Activated CD8-positive, alpha-beta memory T cell treated with anti-CD3 and anti-CD28 coated beads, Interleukin-2, amount 50 U/mL, for 1 hour (primary cell): Measurements from ENCODE around the gene GAL3ST2.

Source experiments
- DNase-seq: peaks from one replicate; pipeline ENCODE4 v3.0.0-alpha.2; 2020; ENCODE audit errors: extremely low read depth

GAL3ST2 gene

DNA sequence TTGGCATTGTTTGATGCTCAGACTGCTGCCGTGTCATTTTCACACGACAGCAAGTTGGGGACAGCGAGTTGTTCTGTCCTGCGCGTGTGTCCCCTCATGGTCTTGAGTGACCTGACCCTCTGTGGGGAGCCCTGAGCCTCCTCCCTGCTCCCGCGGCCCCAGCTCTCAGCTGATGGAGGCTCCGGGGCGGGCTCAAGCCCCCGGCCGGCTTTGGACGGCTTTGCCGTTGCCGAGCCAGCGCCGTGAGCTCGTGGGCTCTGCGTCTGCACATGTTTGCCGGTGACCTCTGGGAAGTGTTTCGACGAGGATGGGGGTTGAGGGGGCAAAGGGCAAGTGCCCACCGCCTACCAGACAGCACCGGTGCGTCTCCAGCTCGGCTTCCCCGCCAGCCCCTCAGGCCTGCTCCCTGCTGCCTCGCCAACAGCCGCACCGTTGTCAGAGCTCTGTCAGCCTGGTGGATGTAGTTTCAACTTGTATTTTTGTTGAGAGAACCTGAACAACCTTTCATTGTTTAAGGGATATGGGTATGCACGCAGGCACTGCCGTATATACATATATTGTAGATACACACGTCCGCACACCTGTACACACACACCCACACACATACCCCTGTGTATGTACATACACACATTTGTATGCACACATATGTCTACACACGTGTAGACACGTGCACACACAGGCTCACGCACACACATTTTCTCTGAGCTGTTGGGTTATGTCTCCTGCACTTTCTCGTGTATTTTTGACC lies 68.4 kb downstream of the GAL3ST2 start:
- DNase-seq: no peak

DNA sequence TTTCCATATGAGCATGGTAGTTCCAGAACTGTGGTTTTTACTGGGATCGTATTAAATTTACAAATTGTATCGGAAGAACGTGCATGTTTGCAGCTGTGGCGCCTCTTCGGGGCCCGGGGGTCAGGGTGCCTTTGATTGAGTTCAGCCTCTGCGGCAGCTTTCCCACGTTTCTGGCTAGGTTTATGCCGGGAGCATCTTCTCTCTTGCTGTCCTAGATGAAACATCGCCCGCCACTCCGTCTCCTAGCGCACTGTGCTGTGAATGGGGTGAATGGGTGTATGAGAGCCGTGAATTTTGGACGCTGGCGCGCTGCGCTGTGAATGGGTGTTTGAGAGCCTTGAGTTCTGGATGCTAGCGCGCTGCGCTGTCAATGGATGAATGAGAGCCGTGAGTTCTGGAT lies 69.8 kb downstream of the GAL3ST2 start:
- DNase-seq: no peak

DNA sequence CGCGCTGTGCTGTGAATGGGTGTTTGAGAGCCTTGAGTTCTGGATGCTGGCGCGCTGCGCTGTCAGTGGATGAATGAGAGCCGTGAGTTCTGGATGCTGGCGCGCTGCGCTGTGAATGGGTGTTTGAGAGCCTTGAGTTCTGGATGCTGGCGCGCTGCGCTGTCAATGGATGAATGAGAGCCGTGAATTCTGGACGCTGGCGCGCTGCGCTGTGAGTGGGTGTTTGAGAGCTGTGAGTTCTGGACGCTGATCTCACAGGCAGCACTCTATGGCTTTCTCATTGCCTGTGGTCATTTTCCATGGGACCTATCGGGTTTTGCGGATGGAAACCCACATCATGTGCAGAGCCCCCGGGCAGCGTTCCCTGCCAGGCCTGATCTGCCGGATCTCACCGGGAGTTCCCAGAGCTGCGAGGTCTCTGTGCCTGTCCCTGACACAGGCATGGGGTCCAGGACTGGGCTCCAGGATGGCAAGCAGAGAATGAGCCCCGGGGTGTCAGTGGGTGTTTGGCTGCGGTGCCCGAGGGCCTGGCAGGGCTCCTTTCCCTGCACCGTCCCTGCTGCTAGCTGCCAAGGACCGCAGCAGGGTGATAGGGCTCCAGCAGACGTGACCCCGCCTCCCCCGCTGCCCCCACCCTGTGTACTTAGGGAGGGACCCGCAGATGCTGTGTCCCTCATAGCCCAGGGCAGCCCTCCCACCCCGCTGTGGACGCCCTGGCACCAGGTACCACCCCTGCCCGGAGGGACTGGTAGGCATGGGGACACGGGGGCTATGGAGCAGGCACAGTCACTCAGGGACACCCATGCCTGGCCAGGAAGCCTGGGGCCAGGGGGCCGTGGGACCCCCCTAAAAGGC lies 72.4 kb downstream of the GAL3ST2 start:
- DNase-seq: no peak

DNA sequence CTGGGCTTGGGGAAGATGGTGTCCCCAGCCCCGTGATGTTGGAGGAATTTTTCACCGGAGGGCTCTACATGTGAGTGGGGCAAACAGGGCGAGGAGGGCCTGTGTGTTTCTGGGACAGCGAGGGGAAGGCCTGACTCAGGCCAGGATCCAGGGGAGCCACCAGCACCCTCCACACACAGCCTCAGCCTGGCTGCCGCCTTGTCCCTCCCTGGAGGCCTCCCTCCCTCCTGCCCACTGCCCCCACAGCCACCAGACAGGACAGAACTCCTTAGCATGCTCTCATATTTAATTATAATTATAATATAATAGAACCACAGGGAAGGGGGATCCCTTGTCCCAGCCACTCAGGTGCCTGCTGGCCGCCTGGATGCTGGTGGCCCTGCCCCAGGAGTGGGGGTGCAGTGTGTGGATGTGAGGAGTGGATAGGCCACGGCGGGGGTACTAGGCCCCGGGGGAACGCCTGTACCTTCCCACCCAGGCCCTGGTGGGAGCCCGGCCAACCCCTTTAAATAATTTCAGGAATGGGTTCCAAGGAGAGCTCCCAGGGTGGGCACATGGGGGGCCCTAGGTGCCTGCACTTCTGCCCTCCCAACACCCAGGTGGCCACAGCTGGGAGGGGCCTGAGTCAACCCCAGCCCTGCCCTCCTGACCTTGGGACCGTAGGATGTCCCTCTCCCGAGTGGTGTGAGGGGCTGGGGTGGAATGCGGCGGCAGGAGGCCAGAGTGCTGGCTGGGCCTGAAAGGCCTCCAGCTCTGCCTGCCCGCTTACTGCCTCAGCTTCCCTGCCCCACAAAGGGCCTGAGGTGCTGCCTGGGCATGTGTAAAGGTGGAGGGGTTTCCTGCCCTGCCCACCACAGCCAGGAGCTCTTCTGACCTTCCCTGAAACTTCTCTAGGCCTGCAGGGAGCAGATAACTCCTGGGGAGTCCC lies 73.3 kb downstream of the GAL3ST2 start:
- DNase-seq: no peak

DNA sequence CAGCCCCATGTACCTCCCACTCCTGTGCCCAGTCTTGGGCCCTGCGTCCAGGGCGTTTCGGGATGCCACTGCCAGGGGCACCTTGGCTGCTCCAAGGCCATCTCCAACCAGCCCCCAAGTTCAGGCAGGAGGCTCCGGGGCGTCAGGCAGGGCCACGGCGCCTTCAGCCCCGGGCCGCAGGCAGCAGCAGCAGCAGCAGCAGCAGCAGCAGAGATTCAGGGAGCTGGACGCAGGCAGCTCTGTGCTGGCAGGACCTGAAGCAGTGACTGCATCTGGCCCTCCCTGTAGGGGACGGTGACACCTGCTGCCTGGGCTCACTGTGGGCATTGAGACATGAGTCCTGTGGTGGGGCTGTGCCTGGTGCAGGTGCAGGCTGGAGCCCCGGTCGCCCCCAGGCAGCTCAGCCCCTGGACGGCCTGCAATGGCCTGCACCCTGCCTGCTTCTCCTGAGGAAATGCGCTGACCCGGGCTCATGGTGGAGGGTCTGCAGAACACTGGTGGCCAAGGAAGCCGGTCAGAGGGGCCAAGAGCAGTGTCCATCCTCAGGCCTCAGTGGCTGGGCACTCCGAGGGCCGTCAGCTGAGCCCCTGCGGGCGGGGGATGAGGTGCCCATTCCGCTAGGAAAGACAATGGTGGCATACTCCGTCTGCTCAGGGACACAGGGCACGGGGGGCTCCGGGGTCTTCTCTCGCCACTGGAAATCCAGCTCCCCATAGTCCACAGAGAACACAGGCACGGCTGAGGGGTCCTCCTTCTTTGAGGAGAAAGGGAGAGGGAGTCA lies 74.1 kb downstream of the GAL3ST2 start:
- DNase-seq: no peak

DNA sequence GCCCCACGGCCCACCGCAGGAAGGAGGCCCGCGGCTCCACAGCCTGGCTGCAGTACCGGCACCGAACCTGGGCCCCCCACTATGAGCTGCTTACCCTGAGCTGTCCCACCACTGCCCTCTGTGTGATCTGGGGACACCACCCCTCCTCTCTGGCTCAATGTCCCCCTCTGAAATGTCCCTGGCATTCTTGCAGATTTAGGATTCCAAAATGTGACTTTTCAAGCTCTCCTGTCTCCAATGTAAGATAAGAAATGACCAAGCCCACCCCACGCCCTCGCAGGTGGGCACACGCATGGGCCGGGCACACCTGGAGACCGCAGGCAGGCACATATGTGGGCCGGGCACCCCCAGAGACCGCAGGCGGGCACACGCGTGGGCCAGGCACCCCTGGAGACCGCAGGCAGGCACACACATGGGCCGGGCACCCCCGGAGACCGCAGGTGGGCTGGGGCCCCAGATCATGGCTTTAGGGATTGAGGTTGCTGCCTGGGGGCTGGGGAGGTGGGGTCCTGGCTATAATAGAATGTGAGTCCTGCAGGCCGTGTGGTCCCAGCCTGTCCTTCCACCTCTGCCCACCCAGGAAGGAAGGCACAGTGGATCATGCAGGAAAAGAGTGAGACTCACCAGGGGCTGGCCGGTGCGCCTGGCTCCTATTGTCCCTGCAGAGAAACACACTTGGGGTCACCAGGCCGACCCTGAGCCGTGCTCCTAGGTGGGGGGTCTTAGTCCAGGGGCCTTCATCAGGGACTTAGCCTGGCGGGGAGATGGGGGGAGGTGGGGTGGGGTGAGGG lies 74.9 kb downstream of the GAL3ST2 start:
- DNase-seq: no peak

DNA sequence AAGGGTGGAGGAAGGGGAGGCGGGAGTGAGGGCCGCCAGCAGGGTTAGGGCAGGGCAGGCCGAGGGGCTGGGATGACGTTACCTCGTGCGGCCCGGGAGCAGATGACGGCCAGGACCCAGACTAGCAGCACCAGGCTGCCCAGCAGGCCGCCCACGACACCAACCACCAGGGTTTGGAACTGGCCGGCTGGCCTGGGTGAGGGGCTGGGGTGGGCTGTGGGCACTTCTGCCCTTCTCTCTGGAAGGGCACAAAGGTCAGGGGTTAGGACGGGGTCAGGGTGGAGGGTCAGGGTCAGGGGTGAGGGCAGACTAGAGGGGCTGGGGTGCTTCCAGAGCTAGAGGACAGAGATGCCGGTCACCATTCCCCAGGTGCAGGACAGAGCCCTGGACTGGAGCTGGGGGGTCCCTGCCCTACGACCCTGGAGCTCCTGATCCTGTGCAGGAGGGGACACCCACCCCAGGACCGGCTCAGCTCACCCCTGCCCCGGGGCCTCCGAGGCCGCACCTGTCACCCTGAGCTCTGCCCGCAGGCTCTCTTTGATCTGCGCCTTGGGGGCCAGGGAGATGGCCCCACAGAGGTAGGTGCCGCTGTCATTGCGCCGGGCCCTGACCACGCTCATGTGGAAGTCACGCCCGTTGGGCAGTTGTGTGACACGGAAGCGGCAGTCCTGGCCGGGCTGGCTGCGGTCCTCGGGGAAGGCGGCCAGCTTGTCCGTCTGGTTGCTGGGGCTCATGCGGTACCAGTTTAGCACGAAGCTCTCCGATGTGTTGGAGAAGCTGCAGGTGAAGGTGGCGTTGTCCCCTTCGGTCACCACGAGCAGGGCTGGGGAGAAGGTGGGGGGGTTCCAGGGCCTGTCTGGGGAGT lies 75.7 kb downstream of the GAL3ST2 start:
- DNase-seq: no peak

DNA sequence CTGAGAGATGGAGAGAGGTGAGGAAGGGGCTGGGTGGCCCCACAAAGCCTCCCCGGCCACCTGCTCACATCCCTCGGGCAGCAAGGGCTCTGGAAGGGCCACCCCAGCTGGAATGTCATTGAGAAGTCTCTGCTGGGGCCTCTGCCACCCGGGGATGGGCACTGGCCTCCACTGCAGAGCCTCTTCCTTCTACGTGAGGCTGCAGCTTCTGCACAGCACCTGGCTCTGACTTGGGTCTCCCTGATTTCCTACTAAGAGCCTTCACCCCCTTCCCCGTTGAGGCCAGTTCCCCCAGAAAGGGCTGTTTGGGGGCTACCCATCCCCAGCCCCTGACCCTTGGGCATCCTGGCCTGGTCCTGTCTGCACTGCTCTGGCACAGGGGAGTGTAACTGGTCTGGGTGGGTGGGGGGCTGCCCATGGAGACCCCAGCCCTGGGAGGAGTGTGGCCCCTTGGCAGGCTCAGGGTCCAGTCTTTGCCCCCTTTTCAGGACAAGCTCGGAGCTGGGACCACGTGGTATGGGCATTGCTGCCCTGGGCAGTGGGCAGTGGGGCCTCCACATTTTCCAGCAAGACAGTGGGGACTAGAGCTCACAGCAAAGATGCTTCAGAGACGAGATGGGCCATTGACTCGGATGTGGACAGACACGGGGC lies 76.5 kb downstream of the GAL3ST2 start:
- no peak for DNase-seq
